ENCODE measurements around the gene FANCC.
"Not testable (repeated sequence)": the region's sequence is repeated elsewhere in the genome, so short reads cannot be mapped to it uniquely, and the experiment has no call there.

Gene FANCC

GRCh38 chr9:95218773-95219172, 98.7 kb downstream of the FANCC start:
- peaks cover 24% of the 10 kb centered on the region for H3K4me1 ChIP-seq (ENCODE audit: control insufficient read depth, low read depth, low read length)
- H3K9me3 ChIP-seq (ENCODE audit: control insufficient read depth, low read depth, low read length), result no peaks in the 10 kb centered on the region
- H3K9ac ChIP-seq (ENCODE audit: low read length), result no peak overlapping the region
- H3K27ac ChIP-seq (ENCODE audit: low read length), result no peak overlapping the region
- no peaks in the 10 kb centered on the region for H3K27me3 ChIP-seq (ENCODE audit: control insufficient read depth, insufficient read depth, low read length)
- H3K4me3 ChIP-seq (ENCODE audit: low read length), result no peak overlapping the region
- no peaks in the 10 kb centered on the region for H3K36me3 ChIP-seq (ENCODE audit: control insufficient read depth, low read depth, low read length)

- H3K9me3 ChIP-seq (ENCODE audit: control insufficient read depth, low read depth, low read length), result no peaks in the 10 kb centered on the region
- no peaks in the 10 kb centered on the region for H3K36me3 ChIP-seq (ENCODE audit: control insufficient read depth, low read depth, low read length)
- no peaks in the 10 kb centered on the region for H3K27me3 ChIP-seq (ENCODE audit: control insufficient read depth, insufficient read depth, low read length)
- H3K4me3 ChIP-seq (ENCODE audit: low read length), result no peak overlapping the region
- H3K9ac ChIP-seq (ENCODE audit: low read length), result no peak overlapping the region
- no peak overlapping the region for H3K27ac ChIP-seq (ENCODE audit: low read length)
- H3K4me1 ChIP-seq (ENCODE audit: control insufficient read depth, low read depth, low read length), result peaks cover 24% of the 10 kb centered on the region
Measured at GRCh38 chr9:95217936-95218335, 99.6 kb downstream of the FANCC start.

- Histone ChIP-seq H3K27me3 (ENCODE audit: control insufficient read depth, insufficient read depth, low read length) (no peaks in the 10 kb centered on the region), H3K27ac (ENCODE audit: low read length) (no peak overlapping the region), H3K4me1 (ENCODE audit: control insufficient read depth, low read depth, low read length) (peaks cover 24% of the 10 kb centered on the region), H3K9ac (ENCODE audit: low read length) (no peak overlapping the region), H3K36me3 (ENCODE audit: control insufficient read depth, low read depth, low read length) (no peaks in the 10 kb centered on the region), H3K9me3 (ENCODE audit: control insufficient read depth, low read depth, low read length) (no peaks in the 10 kb centered on the region), H3K4me3 (ENCODE audit: low read length) (no peak overlapping the region)
Measured at GRCh38 chr9:95215336-95215898, 102.1 kb downstream of the FANCC start.

DNA sequence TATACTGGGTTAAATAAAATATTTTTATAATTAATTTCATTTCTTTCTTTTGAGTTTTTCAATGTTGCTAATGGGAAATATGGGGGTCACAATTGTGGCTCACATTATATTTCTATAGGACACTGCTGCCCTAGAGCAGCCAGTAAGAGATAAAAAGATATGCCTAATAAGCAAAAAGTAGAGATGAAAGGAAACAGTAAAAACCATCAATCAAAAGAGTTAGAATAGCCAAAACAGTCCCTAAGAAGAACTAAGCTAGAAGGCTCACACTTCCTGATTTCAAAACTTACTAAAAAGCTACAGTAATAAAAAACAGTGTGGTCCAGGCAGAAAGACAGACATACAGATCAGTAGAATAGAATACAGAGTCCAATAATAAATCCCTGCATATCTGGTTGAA, 104.4 kb downstream of the FANCC start:
- Histone ChIP-seq H3K9ac (ENCODE audit: low read length) (no peak overlapping the region), H3K27me3 (ENCODE audit: control insufficient read depth, insufficient read depth, low read length) (no peaks in the 10 kb centered on the region), H3K27ac (ENCODE audit: low read length) (no peak overlapping the region), H3K9me3 (ENCODE audit: control insufficient read depth, low read depth, low read length) (no peaks in the 10 kb centered on the region), H3K4me1 (ENCODE audit: control insufficient read depth, low read depth, low read length) (peaks cover 13% of the 10 kb centered on the region), H3K4me3 (ENCODE audit: low read length) (no peak overlapping the region), H3K36me3 (ENCODE audit: control insufficient read depth, low read depth, low read length) (no peaks in the 10 kb centered on the region)

- H3K27ac ChIP-seq (ENCODE audit: low read length), result no peak overlapping the region
- H3K4me3 ChIP-seq (ENCODE audit: low read length), result no peak overlapping the region
- peaks cover 11% of the 10 kb centered on the region for H3K4me1 ChIP-seq (ENCODE audit: control insufficient read depth, low read depth, low read length)
- no peaks in the 10 kb centered on the region for H3K9me3 ChIP-seq (ENCODE audit: control insufficient read depth, low read depth, low read length)
- H3K36me3 ChIP-seq (ENCODE audit: control insufficient read depth, low read depth, low read length), result no peaks in the 10 kb centered on the region
- H3K27me3 ChIP-seq (ENCODE audit: control insufficient read depth, insufficient read depth, low read length), result no peaks in the 10 kb centered on the region
- H3K9ac ChIP-seq (ENCODE audit: low read length), result no peak overlapping the region
Measured at GRCh38 chr9:95211028-95211427, 106.5 kb downstream of the FANCC start.

GRCh38 chr9:95207403-95207802, 110.1 kb downstream of the FANCC start:
- H3K27me3 ChIP-seq (ENCODE audit: control insufficient read depth, insufficient read depth, low read length), result no peaks in the 10 kb centered on the region
- no peaks in the 10 kb centered on the region for H3K36me3 ChIP-seq (ENCODE audit: control insufficient read depth, low read depth, low read length)
- no peak overlapping the region for H3K4me3 ChIP-seq (ENCODE audit: low read length)
- no peak overlapping the region for H3K27ac ChIP-seq (ENCODE audit: low read length)
- H3K9ac ChIP-seq (ENCODE audit: low read length), result no peak overlapping the region
- H3K4me1 ChIP-seq (ENCODE audit: control insufficient read depth, low read depth, low read length), result no peaks in the 10 kb centered on the region
- H3K9me3 ChIP-seq (ENCODE audit: control insufficient read depth, low read depth, low read length), result no peaks in the 10 kb centered on the region

GRCh38 chr9:95206143-95206542, 111.4 kb downstream of the FANCC start:
- H3K9ac ChIP-seq (ENCODE audit: low read length), result no peak overlapping the region
- no peaks in the 10 kb centered on the region for H3K4me1 ChIP-seq (ENCODE audit: control insufficient read depth, low read depth, low read length)
- H3K36me3 ChIP-seq (ENCODE audit: control insufficient read depth, low read depth, low read length), result no peaks in the 10 kb centered on the region
- no peak overlapping the region for H3K4me3 ChIP-seq (ENCODE audit: low read length)
- no peak overlapping the region for H3K27ac ChIP-seq (ENCODE audit: low read length)
- H3K27me3 ChIP-seq (ENCODE audit: control insufficient read depth, insufficient read depth, low read length), result no peaks in the 10 kb centered on the region
- H3K9me3 ChIP-seq (ENCODE audit: control insufficient read depth, low read depth, low read length), result no peaks in the 10 kb centered on the region

DNA sequence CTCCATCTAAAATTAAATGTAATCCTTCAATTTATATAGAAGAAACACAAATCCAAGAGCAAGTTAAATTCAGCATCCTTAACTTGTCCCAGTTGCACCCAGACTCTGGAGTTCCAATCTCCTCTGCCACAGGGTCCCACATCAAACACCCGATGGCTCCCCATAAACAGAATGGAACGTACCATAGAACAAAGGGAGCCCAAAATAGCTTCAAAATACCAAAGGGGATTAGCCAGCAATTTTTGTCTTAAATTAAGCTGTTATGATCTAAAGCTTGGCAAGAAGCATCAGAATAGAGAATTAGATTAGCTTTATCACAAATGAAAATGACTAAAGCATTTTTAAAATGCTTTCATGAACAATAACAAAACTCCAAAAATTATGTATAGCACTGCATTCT, 112.8 kb downstream of the FANCC start:
- Histone ChIP-seq H3K4me1 (ENCODE audit: control insufficient read depth, low read depth, low read length) (no peaks in the 10 kb centered on the region), H3K9me3 (ENCODE audit: control insufficient read depth, low read depth, low read length) (no peaks in the 10 kb centered on the region), H3K9ac (ENCODE audit: low read length) (no peak overlapping the region), H3K36me3 (ENCODE audit: control insufficient read depth, low read depth, low read length) (no peaks in the 10 kb centered on the region), H3K27me3 (ENCODE audit: control insufficient read depth, insufficient read depth, low read length) (no peaks in the 10 kb centered on the region), H3K27ac (ENCODE audit: low read length) (no peak overlapping the region), H3K4me3 (ENCODE audit: low read length) (no peak overlapping the region)

- H3K27ac ChIP-seq (ENCODE audit: low read length), result no peak overlapping the region
Measured at GRCh38 chr9:95204310-95204709, 113.2 kb downstream of the FANCC start.

GRCh38 chr9:95203019-95203418, 114.5 kb downstream of the FANCC start:
- H3K9ac ChIP-seq (ENCODE audit: low read length); H3K9me3 ChIP-seq (ENCODE audit: control insufficient read depth, low read depth, low read length); H3K4me1 ChIP-seq (ENCODE audit: control insufficient read depth, low read depth, low read length); H3K27ac ChIP-seq (ENCODE audit: low read length); H3K4me3 ChIP-seq (ENCODE audit: low read length); H3K36me3 ChIP-seq (ENCODE audit: control insufficient read depth, low read depth, low read length); H3K27me3 ChIP-seq (ENCODE audit: control insufficient read depth, insufficient read depth, low read length): not testable (repeated sequence)

More at GRCh38 chr9:95204310-95204709, 113.2 kb downstream of the FANCC start:
- no peaks in the 10 kb centered on the region for H3K27me3 ChIP-seq (ENCODE audit: control insufficient read depth, insufficient read depth, low read length)
- H3K4me1 ChIP-seq (ENCODE audit: control insufficient read depth, low read depth, low read length), result no peaks in the 10 kb centered on the region
- H3K36me3 ChIP-seq (ENCODE audit: control insufficient read depth, low read depth, low read length), result no peaks in the 10 kb centered on the region
- no peak overlapping the region for H3K4me3 ChIP-seq (ENCODE audit: low read length)
- H3K9me3 ChIP-seq (ENCODE audit: control insufficient read depth, low read depth, low read length), result no peaks in the 10 kb centered on the region
- no peak overlapping the region for H3K9ac ChIP-seq (ENCODE audit: low read length)

DNA sequence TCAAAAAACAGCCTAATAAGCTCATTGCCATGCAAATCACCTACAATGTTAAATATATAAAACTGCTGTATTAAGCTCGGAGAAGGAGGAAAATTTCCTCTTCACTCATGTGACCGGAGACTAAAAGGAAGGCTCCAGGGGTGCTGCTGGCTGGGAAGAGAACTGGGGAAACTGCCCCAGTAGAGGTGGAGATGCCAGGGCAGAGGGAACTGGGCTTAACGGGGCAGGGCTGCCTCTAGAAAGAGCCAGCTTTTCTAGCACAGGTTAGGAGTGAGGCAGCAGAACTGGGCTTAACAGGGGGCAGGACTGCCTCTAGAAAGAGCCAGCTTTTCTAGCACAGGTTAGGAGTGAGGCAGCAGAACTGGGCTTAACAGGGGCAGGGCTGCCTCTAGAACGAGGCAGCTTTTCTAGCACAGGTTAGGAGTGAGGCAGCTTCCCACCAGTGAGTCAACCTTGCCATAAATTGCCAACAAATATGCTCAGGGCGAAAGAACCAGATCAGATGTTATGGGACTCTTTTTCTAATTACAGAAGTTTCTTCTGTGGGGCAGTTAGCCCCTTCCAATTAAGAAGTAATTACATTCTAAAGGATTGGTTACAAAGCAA, 115.3 kb downstream of the FANCC start:
- H3K27ac ChIP-seq (ENCODE audit: low read length), result no peak overlapping the region
- no peaks in the 10 kb centered on the region for H3K4me1 ChIP-seq (ENCODE audit: control insufficient read depth, low read depth, low read length)
- H3K9me3 ChIP-seq (ENCODE audit: control insufficient read depth, low read depth, low read length), result no peaks in the 10 kb centered on the region
- no peaks in the 10 kb centered on the region for H3K36me3 ChIP-seq (ENCODE audit: control insufficient read depth, low read depth, low read length)
- H3K9ac ChIP-seq (ENCODE audit: low read length), result no peak overlapping the region
- H3K4me3 ChIP-seq (ENCODE audit: low read length), result no peak overlapping the region
- no peaks in the 10 kb centered on the region for H3K27me3 ChIP-seq (ENCODE audit: control insufficient read depth, insufficient read depth, low read length)

DNA sequence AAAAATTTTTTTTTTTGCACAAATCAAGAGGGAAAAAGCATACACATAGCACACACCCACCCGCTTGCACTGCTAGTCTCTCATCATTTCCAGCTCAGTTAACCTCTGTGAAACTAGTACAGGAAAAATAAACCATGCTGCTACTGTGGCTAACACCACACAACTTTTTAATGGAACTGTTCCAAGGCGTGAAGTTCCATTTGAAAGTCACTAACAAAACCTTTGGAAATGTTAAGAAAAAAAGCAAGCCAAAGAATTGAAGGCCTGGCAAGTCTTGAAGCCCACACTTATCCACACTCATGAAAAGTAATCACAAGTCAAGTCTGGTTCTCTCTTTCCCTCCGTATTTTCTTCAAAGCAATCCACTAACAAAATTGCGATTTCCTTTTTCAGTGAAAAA, 116.3 kb downstream of the FANCC start:
- Histone ChIP-seq H3K36me3 (ENCODE audit: control insufficient read depth, low read depth, low read length) (no peaks in the 10 kb centered on the region), H3K9me3 (ENCODE audit: control insufficient read depth, low read depth, low read length) (no peaks in the 10 kb centered on the region), H3K27ac (ENCODE audit: low read length) (no peak overlapping the region), H3K27me3 (ENCODE audit: control insufficient read depth, insufficient read depth, low read length) (no peaks in the 10 kb centered on the region), H3K4me1 (ENCODE audit: control insufficient read depth, low read depth, low read length) (no peaks in the 10 kb centered on the region), H3K4me3 (ENCODE audit: low read length) (no peak overlapping the region), H3K9ac (ENCODE audit: low read length) (no peak overlapping the region)

All from iPS-18a (cell line).